ENCODE measurements around the gene CAPRIN1.
"Not testable (repeated sequence)": the region's sequence is repeated elsewhere in the genome, so short reads cannot be mapped to it uniquely, and the experiment has no call there.

CAPRIN1 gene

GRCh38 chr11:34080609-34081008 lies 29.1 kb downstream of the CAPRIN1 start:
- no peak for TF ChIP-seq CTCF (IDR thresholded peaks at IDR 0.05; ENCODE audit: borderline replicate concordance, control extremely low read depth, extremely low read depth, insufficient read depth, missing control alignments)
- no peak for DNase-seq (ENCODE audit: low spot score)
- in situ Hi-C loops (cut with MboI; ENCODE audit: low sequenced_read_pairs, unreplicated experiment): no loop called here

GRCh38 chr11:34084637-34085036 lies 33.1 kb downstream of the CAPRIN1 start:
- in situ Hi-C loops (cut with MboI; ENCODE audit: low sequenced_read_pairs, unreplicated experiment): no loop called here
- TF ChIP-seq CTCF (IDR thresholded peaks at IDR 0.05; ENCODE audit: borderline replicate concordance, control extremely low read depth, extremely low read depth, insufficient read depth, missing control alignments): no peak
- no peak for DNase-seq (ENCODE audit: low spot score)

DNA sequence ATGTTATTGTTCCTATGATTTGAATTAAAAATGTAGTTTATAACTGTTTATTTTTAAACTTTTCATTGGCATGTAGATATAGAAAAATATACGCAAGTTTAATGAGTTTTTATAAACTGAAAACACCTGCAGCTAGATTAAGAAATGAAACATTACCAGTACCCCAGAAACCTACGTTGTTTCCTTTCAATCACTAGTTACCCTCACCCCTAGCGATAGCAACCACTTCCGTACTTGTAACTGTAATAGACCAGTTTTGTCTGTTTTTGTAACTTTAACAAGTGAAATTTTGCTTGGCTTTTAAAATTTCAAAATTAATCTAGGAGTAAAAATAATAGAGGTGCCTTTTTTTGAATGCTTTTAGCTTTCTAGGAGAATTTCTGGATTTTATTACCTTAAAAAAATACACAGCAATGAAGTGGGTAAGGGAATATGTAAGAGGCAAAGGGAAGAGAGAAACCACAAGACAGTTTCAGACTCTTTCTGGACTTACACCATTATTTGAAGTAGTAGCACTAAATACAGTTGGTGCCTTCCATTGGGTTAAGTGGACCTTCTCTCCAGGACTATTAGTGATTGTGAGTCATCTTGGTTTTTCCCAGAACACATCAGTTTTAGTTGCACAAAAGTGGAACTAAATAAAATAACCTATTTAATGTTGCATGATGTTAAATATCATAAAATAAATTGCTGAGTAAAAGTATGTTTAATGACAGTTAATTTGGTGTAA lies 35.2 kb downstream of the CAPRIN1 start:
- in situ Hi-C loops (cut with MboI; ENCODE audit: low sequenced_read_pairs, unreplicated experiment): no loop called here
- DNase-seq (ENCODE audit: low spot score): peak; percentile 41
- TF ChIP-seq CTCF (IDR thresholded peaks at IDR 0.05; ENCODE audit: borderline replicate concordance, control extremely low read depth, extremely low read depth, insufficient read depth, missing control alignments): no peak

DNA sequence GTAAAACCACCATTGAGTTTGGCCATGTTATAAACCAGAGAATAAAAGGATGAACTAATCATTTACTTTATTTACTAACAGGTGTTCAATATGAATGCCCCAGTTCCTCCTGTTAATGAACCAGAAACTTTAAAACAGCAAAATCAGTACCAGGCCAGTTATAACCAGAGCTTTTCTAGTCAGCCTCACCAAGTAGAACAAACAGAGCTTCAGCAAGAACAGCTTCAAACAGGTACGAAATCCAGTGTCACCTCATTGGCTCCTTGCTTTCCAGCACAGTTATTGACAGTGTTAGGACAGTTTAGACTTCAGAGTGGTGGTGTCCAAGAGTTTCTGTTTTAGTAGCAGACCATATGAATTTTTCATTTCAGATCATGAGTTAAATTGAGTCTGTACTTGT lies 40.3 kb downstream of the CAPRIN1 start:
- no peak for DNase-seq (ENCODE audit: low spot score)
- in situ Hi-C loops (cut with MboI; ENCODE audit: low sequenced_read_pairs, unreplicated experiment): no loop called here
- no peak for TF ChIP-seq CTCF (IDR thresholded peaks at IDR 0.05; ENCODE audit: borderline replicate concordance, control extremely low read depth, extremely low read depth, insufficient read depth, missing control alignments)

- in situ Hi-C loops (cut with MboI; ENCODE audit: low sequenced_read_pairs, unreplicated experiment); DNase-seq (ENCODE audit: low spot score): not testable (repeated sequence)
These were observed 43.4 kb downstream of the CAPRIN1 start for GRCh38 chr11:34094900-34095299.

DNA sequence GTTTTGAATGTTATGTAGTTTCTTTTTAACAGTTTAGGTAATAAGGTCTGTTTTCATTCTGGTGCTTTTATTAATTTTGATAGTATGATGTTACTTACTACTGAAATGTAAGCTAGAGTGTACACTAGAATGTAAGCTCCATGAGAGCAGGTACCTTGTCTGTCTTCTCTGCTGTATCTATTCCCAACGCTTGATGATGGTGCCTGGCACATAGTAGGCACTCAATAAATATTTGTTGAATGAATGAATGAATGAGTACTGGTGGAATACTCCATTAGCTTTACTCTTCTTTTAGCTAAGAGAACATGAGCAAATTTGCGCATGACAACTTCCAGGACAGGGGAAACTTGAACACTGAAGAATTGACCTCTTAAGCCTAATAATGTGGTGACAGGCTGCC lies 47.3 kb downstream of the CAPRIN1 start:
- TF ChIP-seq CTCF (IDR thresholded peaks at IDR 0.05; ENCODE audit: borderline replicate concordance, control extremely low read depth, extremely low read depth, insufficient read depth, missing control alignments): no peak
- in situ Hi-C loops (cut with MboI; ENCODE audit: low sequenced_read_pairs, unreplicated experiment): no loop called here
- no peak for DNase-seq (ENCODE audit: low spot score)

- in situ Hi-C loops (cut with MboI; ENCODE audit: low sequenced_read_pairs, unreplicated experiment): no loop called here
- TF ChIP-seq CTCF (IDR thresholded peaks at IDR 0.05; ENCODE audit: borderline replicate concordance, control extremely low read depth, extremely low read depth, insufficient read depth, missing control alignments): no peak
- no peak for DNase-seq (ENCODE audit: low spot score)
These were observed 53.1 kb downstream of the CAPRIN1 start for GRCh38 chr11:34104680-34105078.
